ENCODE data around the gene CAPSL. TPM values are rescaled to one million over a fixed set of nuclear protein-coding genes. Genes with fewer than 3 reads are reported as not detected.

Gene CAPSL
- total and polyA plus RNA-seq, 2 donors (not counting 3 experiments of a cell fraction or from before 2014, with no cell fraction given), result not detected

DNA sequence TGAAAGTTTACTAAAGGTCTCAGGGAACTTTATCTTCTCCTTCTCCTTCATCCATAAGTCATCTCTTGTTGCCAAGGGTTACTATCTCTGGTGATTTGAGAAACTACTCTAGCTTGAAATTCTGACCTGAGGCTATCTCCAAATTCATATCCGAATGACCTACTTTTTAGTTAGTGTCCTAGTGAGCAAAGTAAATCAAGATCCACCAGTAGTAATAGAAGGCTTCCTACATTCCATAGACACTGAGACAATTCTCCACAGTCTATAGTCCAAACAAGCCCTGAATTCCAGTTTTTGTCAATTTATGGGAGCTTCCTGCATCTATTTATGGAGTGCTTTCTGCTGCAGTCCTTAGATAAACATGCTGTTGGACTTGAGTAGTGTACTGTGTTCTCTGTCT lies 76.7 kb downstream of the CAPSL start:
- no peak overlapping the region for H3K4me3 ChIP-seq (replicated peaks in 1 of 3; ENCODE audit: insufficient read depth in 1 of 3, low read depth in 1 of 3, low read length in 3 of 3)
- TF ChIP-seq POLR2A (IDR thresholded peaks at IDR 0.05; ENCODE audit: low read depth, low read length) (no peak), MYC (IDR thresholded peaks at IDR 0.05; ENCODE audit: low read depth, low read length) (no peak), FOS (IDR thresholded peaks at IDR 0.05; ENCODE audit: borderline replicate concordance, insufficient read depth, low read length) (no peak), EZH2 (IDR thresholded peaks at IDR 0.05; ENCODE audit: borderline replicate concordance, low read depth, low read length, severe bottlenecking) (no peak)
- TF ChIP-seq, protein P1, sequence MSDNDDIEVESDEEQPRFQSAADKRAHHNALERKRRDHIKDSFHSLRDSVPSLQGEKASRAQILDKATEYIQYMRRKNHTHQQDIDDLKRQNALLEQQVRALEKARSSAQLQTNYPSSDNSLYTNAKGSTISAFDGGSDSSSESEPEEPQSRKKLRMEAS (IDR thresholded peaks at IDR 0.05; ENCODE audit: insufficient read depth, insufficient read length), result no peak
- H3K4me1 ChIP-seq (ENCODE audit: control insufficient read depth, extremely low read depth, insufficient read depth, low read length), result peaks cover 21% of the 10 kb centered on the region
- no peak overlapping the region for H3K9ac ChIP-seq (replicated peaks; ENCODE audit: extremely low read depth, insufficient read depth, low read length)
- POLR2A ChIA-PET, result no interaction called here
- intact Hi-C loops (cut with micrococcal nuclease), result no loop called here
- H2AFZ ChIP-seq (ENCODE audit: low read depth, low read length), result no peak overlapping the region
- H3K36me3 ChIP-seq (ENCODE audit: control insufficient read depth in 2 of 2, extremely low read depth in 1 of 2, insufficient read depth in 2 of 2, low read length in 2 of 2), result no peaks in the 10 kb centered on the region
- no peaks in the 10 kb centered on the region for H3K27me3 ChIP-seq (ENCODE audit: control insufficient read depth in 2 of 2, insufficient read depth in 2 of 2, low read length in 2 of 2)
- no TSS peak for BruUV-seq (replicated peaks)
- CTCF ChIA-PET, result interaction anchor here (1.0 to 1.4 kb wide), 2 partner anchors 20 to 211 kb away, joined by 3 read pairs; no protein-coding TSS in a partner anchor
- no peak overlapping the region for H3K27ac ChIP-seq (ENCODE audit: insufficient read depth, low read depth, low read length)
- FAIRE-seq, result no peak
- no peaks in the 10 kb centered on the region for H3K9me3 ChIP-seq (replicated peaks; ENCODE audit: control insufficient read depth, insufficient read depth, low read length)
- H3K4me2 ChIP-seq (ENCODE audit: insufficient read depth, low read length), result no peak overlapping the region
- no peaks in the 10 kb centered on the region for H4K20me1 ChIP-seq (replicated peaks; ENCODE audit: control insufficient read depth, extremely low read depth, insufficient read depth, low read length)
- DNase-seq (ENCODE audit: low read depth, low spot score), result peak; percentile 12
- no peaks in the 10 kb centered on the region for H3K9me1 ChIP-seq (replicated peaks; ENCODE audit: control insufficient read depth, extremely low read depth, insufficient read depth, low read length)
- H3K79me2 ChIP-seq (ENCODE audit: control insufficient read depth, insufficient read depth, low read length), result no peaks in the 10 kb centered on the region
- dilution Hi-C loops (cut with MboI; ENCODE audit: extremely low pct_ligation_motif_present, low sequenced_read_pairs), result no loop called here

DNA sequence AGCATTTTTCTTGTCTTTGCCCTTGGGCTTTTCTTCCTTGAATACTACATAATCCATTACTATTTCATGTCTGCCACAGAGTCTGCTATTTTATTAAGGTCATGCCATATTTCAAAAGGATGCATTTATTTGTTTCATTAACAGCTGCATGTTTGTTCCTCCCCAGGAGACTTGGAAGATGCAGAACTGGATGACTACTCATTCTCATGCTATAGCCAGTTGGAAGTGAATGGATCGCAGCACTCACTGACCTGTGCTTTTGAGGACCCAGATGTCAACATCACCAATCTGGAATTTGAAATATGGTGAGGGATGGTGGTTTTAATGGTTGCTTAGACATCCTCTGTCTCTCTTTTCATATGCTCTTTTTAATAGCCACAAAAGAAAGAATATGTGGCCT lies 77.7 kb downstream of the CAPSL start:
- dilution Hi-C loops (cut with MboI; ENCODE audit: extremely low pct_ligation_motif_present, low sequenced_read_pairs), result no loop called here
- Histone ChIP-seq H3K4me1 (ENCODE audit: control insufficient read depth, extremely low read depth, insufficient read depth, low read length) (peaks cover 26% of the 10 kb centered on the region), H3K36me3 (ENCODE audit: control insufficient read depth in 2 of 2, extremely low read depth in 1 of 2, insufficient read depth in 2 of 2, low read length in 2 of 2) (no peaks in the 10 kb centered on the region), H3K9me3 (replicated peaks; ENCODE audit: control insufficient read depth, insufficient read depth, low read length) (no peaks in the 10 kb centered on the region), H3K27me3 (ENCODE audit: control insufficient read depth in 2 of 2, insufficient read depth in 2 of 2, low read length in 2 of 2) (no peaks in the 10 kb centered on the region), H3K27ac (ENCODE audit: insufficient read depth, low read depth, low read length) (no peak overlapping the region), H4K20me1 (replicated peaks; ENCODE audit: control insufficient read depth, extremely low read depth, insufficient read depth, low read length) (no peaks in the 10 kb centered on the region), H3K4me2 (ENCODE audit: insufficient read depth, low read length) (no peak overlapping the region), H3K79me2 (ENCODE audit: control insufficient read depth, insufficient read depth, low read length) (no peaks in the 10 kb centered on the region), H3K4me3 (replicated peaks in 1 of 3; ENCODE audit: insufficient read depth in 1 of 3, low read depth in 1 of 3, low read length in 3 of 3) (no peak overlapping the region), H2AFZ (ENCODE audit: low read depth, low read length) (no peak overlapping the region), H3K9me1 (replicated peaks; ENCODE audit: control insufficient read depth, extremely low read depth, insufficient read depth, low read length) (no peaks in the 10 kb centered on the region), H3K9ac (replicated peaks; ENCODE audit: extremely low read depth, insufficient read depth, low read length) (no peak overlapping the region)
- no TSS peak for BruUV-seq (replicated peaks)
- no peak for FAIRE-seq
- DNase-seq (ENCODE audit: low read depth, low spot score), result no peak
- TF ChIP-seq FOS (IDR thresholded peaks at IDR 0.05; ENCODE audit: borderline replicate concordance, insufficient read depth, low read length) (no peak), POLR2AphosphoS5 (IDR thresholded peaks at IDR 0.05; ENCODE audit: insufficient read depth, low read depth, low read length) (no peak), JUN (IDR thresholded peaks at IDR 0.05; ENCODE audit: borderline replicate concordance, insufficient read depth, insufficient read length, low read depth) (no peak), EZH2 (IDR thresholded peaks at IDR 0.05; ENCODE audit: borderline replicate concordance, low read depth, low read length, severe bottlenecking) (no peak)
- TF ChIP-seq, protein P2, sequence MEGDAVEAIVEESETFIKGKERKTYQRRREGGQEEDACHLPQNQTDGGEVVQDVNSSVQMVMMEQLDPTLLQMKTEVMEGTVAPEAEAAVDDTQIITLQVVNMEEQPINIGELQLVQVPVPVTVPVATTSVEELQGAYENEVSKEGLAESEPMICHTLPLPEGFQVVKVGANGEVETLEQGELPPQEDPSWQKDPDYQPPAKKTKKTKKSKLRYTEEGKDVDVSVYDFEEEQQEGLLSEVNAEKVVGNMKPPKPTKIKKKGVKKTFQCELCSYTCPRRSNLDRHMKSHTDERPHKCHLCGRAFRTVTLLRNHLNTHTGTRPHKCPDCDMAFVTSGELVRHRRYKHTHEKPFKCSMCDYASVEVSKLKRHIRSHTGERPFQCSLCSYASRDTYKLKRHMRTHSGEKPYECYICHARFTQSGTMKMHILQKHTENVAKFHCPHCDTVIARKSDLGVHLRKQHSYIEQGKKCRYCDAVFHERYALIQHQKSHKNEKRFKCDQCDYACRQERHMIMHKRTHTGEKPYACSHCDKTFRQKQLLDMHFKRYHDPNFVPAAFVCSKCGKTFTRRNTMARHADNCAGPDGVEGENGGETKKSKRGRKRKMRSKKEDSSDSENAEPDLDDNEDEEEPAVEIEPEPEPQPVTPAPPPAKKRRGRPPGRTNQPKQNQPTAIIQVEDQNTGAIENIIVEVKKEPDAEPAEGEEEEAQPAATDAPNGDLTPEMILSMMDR (IDR thresholded peaks at IDR 0.05; ENCODE audit: extremely low read depth in 1 of 2, insufficient read depth in 1 of 2, low read depth in 1 of 2, low read length in 2 of 2), result no peak
- POLR2A ChIA-PET, result no interaction called here
- intact Hi-C loops (cut with micrococcal nuclease), result no loop called here
- CTCF ChIA-PET, result interaction anchor here (4.3 kb wide), 1 partner anchor 83 kb away, joined by 16 read pairs; no protein-coding TSS in a partner anchor

All from endothelial cell of umbilical vein (primary cell).